Pancreas (tissue), 10 donors: ENCODE measurements around the gene DUSP22. TPM values are rescaled to one million over a fixed set of nuclear protein-coding genes. Genes with fewer than 3 reads are reported as not detected.
"Not testable (repeated sequence)": the region's sequence is repeated elsewhere in the genome, so short reads cannot be mapped to it uniquely, and the experiment has no call there.

Source experiments
- ATAC-seq, 4 donors: fragments of 200-7000 bp; cut with Tn5 transposase; one replicate each; pipeline versions ENCODE4 v1.8.0 to v1.9.1; 2020; ENCODE audit warnings: mild to moderate bottlenecking in 4 of 4, moderate library complexity in 4 of 4
- DNase-seq, 6 donors: peaks; one replicate each; pipeline ENCODE4 v3.0.0-alpha.2; 2020
- FAIRE-seq: peaks from 2 replicates; lab custom pipeline; 2012; peaks lifted over from hg19 to GRCh38; lab: Jason Lieb, UNC
- H3K27ac ChIP-seq, 4 donors: fragments of 200-600 bp; sonication (generic); 1 replicate in 3 of 4; 2 replicates in 1 of 4; pipeline versions ENCODE4 v1.5.0 to v1.8.0; 2020
- H3K27me3 ChIP-seq, 4 donors: fragments of 200-600 bp; one replicate each; pipeline ENCODE4 v1.8.0; 2021
- H3K36me3 ChIP-seq, 3 donors: fragments of 200-600 bp; sonication (generic) in 1 of 3; one replicate each; pipeline versions ENCODE4 v1.5.0 to v1.8.0; 2020 to 2021
- H3K4me1 ChIP-seq, 3 donors: fragments of 200-600 bp; one replicate each; pipeline ENCODE4 v1.8.0; 2021
- H3K4me3 ChIP-seq, 4 donors: fragments of 200-600 bp; sonication (generic) in 2 of 4; one replicate each; pipeline versions ENCODE4 v1.5.0 to v1.8.0; 2020 to 2021
- H3K9me3 ChIP-seq, 4 donors: fragments of 200-600 bp; one replicate each; pipeline ENCODE4 v1.8.0; 2021
- WGBS, 2 donors: extraction: QIAGEN DNeasy Blood & Tissue Kit; methylation state at CpG; one replicate each; pipeline ENCODE4 v1.1.7; 2013; 5-methylcytosine and 5-hydroxymethylcytosine counted together
- intact Hi-C, 3 donors: fragments of 100-400 bp; cut with DNase I; formaldehyde crosslinking; loops; one replicate each; pipeline versions ENCODE4 v1.11.1 to v1.14.2; 2022
- polyA plus RNA-seq, 2 donors: library from polyadenylated mRNA; stranded (reverse); fragments of 200-250 nt; gene quantifications; one replicate each; pipeline ENCODE4 v1.2.3, GENCODE V29; 2013
- total RNA-seq, 6 donors: library from RNA; stranded (reverse); fragmentation: NEBNext Ultra II Directional in 4 of 6; extraction: Animal tissue kit (Norgen Biotek cat#: 25700) in 4 of 6; gene quantifications; one replicate each; pipeline versions ENCODE4 v1.2.1 to v1.2.4, GENCODE V29; 2021 to 2023
- TF ChIP-seq, protein P1 (sequence below), 4 donors: fragments of 200-600 bp; sonication (generic) in 3 of 4; IDR thresholded peaks; one replicate each; pipeline versions ENCODE4 v1.5.0 to v1.8.0; 2021; ENCODE audit warnings: antibody characterized with exemption in 4 of 4
- donor health status: healthy with polysubstance abuse.
- donor health status: DM: no; HTN: no; CAD: no; lungs with moderate emphysema.
- donor health status: DM: no; HTN: no; CAD: no.
- donor health status: control.
- donor health status: control.
- donor health status: Bipolar disorder and iron deficiency.
- donor health status: DM: yes; HTN: yes; CAD: no.
- donor health status: DM: no; HTN: no; CAD: no.
- donor health status: DM: no; HTN: no; CAD: no.
- donor health status: DM: yes; HTN: yes; CAD: no.

DUSP22 gene
- total and polyA plus RNA-seq, 8 donors, result 16.4 to 32.9 (median 24.6) TPM

GRCh38 chr6:282867-283416 lies 9.3 kb upstream of the DUSP22 start:
- H3K4me3 ChIP-seq, result no peak overlapping the region
- H3K9me3 ChIP-seq, result no peaks in the 10 kb centered on the region
- DNase-seq (no peak), FAIRE-seq (no peak), ATAC-seq (no peak)
- no peaks in the 10 kb centered on the region for H3K27me3 ChIP-seq
- WGBS, 2 donors, result 79 to 86% methylated on average over 14 of the region's 14 CpGs
- TF ChIP-seq, protein P1, sequence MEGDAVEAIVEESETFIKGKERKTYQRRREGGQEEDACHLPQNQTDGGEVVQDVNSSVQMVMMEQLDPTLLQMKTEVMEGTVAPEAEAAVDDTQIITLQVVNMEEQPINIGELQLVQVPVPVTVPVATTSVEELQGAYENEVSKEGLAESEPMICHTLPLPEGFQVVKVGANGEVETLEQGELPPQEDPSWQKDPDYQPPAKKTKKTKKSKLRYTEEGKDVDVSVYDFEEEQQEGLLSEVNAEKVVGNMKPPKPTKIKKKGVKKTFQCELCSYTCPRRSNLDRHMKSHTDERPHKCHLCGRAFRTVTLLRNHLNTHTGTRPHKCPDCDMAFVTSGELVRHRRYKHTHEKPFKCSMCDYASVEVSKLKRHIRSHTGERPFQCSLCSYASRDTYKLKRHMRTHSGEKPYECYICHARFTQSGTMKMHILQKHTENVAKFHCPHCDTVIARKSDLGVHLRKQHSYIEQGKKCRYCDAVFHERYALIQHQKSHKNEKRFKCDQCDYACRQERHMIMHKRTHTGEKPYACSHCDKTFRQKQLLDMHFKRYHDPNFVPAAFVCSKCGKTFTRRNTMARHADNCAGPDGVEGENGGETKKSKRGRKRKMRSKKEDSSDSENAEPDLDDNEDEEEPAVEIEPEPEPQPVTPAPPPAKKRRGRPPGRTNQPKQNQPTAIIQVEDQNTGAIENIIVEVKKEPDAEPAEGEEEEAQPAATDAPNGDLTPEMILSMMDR (IDR thresholded peaks at IDR 0.05), result no peak
- intact Hi-C loops, result no loop called here
- no peaks in the 10 kb centered on the region for H3K4me1 ChIP-seq
- no peak overlapping the region for H3K27ac ChIP-seq
- H3K36me3 ChIP-seq, result no peaks in the 10 kb centered on the region

DNA sequence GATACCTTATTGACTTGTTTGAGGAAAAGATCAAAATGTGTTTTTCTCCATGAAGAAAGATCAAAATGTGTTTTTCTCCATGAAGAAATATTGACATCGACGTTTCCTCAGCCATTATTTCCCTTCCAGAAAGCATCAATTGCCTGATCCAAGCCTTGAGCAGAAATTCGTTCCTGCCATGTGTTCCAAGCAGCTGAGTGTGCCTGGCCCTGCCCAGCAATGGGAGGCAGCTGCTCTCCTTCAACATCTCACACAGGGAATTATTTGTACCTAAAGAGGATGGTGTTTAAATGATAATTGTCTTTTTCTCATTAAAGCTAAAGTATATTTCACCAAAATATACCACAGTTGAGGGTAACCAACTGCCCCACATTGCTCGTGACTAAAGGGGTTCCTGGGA lies 7.8 kb upstream of the DUSP22 start:
- Histone ChIP-seq H3K4me3 (no peak overlapping the region), H3K27ac (no peak overlapping the region), H3K27me3 (no peaks in the 10 kb centered on the region), H3K36me3 (no peaks in the 10 kb centered on the region), H3K4me1 (no peaks in the 10 kb centered on the region), H3K9me3 (no peaks in the 10 kb centered on the region)
- TF ChIP-seq, protein P1 (IDR thresholded peaks at IDR 0.05), result no peak
- FAIRE-seq, result no peak
- intact Hi-C loops, result no loop called here
- 64 to 66% methylated on average over 4 of the region's 4 CpGs for WGBS, 2 donors
- no peak for DNase-seq
- no peak for ATAC-seq

DNA sequence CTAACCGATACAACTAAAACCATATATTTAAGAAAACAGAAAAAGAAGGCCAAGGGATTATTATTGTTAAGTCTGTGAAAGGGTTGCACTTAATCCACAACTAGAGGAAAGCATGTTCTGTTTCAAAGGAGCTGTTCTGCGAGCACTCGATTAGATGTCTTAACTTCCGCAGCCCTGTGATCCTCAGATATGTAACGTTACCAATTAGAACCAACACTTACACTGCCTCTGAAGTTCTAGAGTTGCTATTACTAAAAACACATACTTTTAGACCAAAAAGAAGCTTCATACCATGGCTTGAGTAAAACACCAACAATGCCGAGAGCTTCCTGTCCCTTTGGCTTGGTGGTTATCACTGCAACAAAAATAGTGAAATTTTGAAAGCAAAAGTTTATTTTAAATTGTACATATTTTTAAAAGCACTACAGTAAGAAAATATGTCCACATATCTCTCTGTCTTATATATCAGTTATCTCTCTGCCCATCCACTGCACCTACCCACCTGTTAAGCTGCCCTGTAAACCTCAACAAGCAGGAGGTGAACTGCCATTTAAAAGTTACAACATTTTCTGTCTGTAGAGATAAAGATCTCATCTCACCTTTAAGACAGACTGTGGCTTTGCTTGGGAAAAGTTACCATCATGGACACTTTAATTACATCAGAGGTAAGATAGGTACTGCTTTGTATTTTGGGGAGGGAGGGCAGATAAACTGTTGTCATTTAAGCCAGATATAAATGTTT lies 7.1 kb upstream of the DUSP22 start:
- Histone ChIP-seq H3K36me3 (no peaks in the 10 kb centered on the region), H3K27me3 (no peaks in the 10 kb centered on the region), H3K4me3 (no peak overlapping the region), H3K4me1 (no peaks in the 10 kb centered on the region), H3K27ac (no peak overlapping the region), H3K9me3 (no peaks in the 10 kb centered on the region)
- 86 to 88% methylated on average over 6 of the region's 6 CpGs for WGBS, 2 donors
- FAIRE-seq (no peak), ATAC-seq (no peak), DNase-seq (no peak)
- intact Hi-C loops, result no loop called here
- TF ChIP-seq, protein P1 (IDR thresholded peaks at IDR 0.05), result no peak

DNA sequence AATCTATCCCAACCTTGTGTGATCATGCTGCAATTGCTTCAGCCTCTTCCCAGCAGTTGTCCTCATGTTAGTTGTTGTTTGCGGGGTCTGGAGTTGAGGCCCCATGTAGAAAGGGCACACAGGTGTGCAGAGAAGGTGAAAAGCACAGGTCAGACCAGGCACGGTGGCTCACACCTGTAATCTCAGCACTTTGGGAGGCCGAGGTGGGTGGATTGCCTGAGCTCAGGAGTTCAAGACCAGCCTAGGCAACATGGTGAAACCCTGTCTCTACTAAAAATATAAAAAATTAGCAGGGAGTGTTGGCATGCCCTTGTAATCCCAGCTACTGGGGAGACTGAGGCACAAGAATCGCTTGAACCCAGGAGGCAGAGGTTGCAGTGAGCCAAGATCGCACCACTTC lies 6.4 kb upstream of the DUSP22 start:
- H3K9me3 ChIP-seq, H3K4me3 ChIP-seq, H3K36me3 ChIP-seq, DNase-seq, H3K4me1 ChIP-seq, FAIRE-seq, ATAC-seq, H3K27ac ChIP-seq, intact Hi-C loops, H3K27me3 ChIP-seq: not testable (repeated sequence)
- 61 to 67% methylated on average over 5 of the region's 5 CpGs for WGBS, 2 donors

- FAIRE-seq, result no peak
- DNase-seq, result no peak
- TF ChIP-seq, protein P1 (IDR thresholded peaks at IDR 0.05), result no peak
- H3K4me1 ChIP-seq, result peaks cover 0 to 6% (median 0%) of the 10 kb centered on the region in 3 donors
- H3K9me3 ChIP-seq, result no peaks in the 10 kb centered on the region
- ATAC-seq, result no peak
- WGBS, 2 donors, result 59% methylated on average over 10 of the region's 10 CpGs
- H3K27me3 ChIP-seq, result no peaks in the 10 kb centered on the region
- H3K36me3 ChIP-seq, result no peaks in the 10 kb centered on the region
- no peak overlapping the region for H3K27ac ChIP-seq
- H3K4me3 ChIP-seq, result no peak overlapping the region
- intact Hi-C loops, result no loop called here
These were observed 5.4 kb upstream of the DUSP22 start for GRCh38 chr6:286681-287488.
